HS-27A (cell line): ENCODE measurements around the gene CORO2B.

Experiments
- DNase-seq: peaks from one replicate; pipeline ENCODE4 v3.0.0-alpha.2; 2012; ENCODE audit warnings: low read depth, missing footprints

The CORO2B gene

DNA sequence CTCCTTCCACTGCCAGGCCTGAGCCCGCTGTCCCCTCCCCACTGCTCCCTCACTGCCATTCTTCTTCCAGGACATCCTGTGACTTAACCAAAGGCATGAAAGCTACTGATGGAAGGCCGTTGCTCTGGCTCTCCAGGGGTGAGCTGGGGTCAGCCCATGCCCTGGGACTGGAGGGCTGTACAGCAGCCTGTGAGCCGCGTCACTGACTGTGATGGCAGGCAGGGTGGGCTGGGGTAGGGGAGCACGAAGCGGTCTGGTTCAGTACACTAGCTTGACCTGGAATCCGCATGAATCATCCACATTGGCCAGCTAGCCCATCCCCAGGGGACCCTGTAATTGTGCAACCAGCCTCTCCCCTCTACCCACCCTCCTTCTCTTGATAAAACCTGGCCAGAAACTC, 30.8 kb downstream of the CORO2B start:
- no peak for DNase-seq

DNA sequence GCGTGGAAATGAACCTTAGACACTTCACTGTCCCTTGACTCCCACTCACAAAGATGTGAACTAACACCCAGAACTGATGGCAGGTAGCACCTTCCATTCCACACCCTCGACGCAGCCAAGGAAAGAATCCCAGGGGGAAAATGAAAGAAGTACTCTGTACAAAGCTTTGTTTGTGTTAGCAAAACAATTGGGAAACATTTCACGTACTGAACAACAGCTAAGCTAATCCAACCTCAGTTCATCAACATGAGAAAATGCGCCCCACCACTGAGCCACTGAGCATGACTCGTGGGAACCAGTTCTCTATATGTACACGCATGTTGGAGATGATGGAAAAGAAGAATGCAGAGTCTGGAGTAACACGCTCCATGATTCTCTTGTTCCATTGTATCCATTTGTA, 32.0 kb downstream of the CORO2B start:
- DNase-seq, result no peak

DNA sequence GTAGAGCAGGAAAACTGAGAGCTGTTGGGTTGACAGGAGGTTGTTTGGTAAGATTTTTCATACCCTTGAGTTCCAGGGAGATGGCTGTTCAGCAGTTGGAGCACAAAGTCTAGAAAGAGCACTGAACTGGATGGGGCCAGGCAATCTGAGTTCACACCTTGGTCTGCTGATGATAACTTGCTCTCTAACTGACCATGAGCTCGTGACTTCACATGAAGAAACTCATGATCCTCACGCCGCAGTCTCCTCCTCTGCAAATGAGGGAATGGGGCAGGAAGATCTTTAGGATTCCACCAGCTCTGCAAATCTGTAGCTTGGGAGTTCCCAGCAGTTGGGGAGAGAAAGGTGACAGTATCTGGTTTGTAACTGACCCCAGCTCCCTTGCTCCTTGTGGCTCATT, 33.7 kb downstream of the CORO2B start:
- DNase-seq, result no peak

DNA sequence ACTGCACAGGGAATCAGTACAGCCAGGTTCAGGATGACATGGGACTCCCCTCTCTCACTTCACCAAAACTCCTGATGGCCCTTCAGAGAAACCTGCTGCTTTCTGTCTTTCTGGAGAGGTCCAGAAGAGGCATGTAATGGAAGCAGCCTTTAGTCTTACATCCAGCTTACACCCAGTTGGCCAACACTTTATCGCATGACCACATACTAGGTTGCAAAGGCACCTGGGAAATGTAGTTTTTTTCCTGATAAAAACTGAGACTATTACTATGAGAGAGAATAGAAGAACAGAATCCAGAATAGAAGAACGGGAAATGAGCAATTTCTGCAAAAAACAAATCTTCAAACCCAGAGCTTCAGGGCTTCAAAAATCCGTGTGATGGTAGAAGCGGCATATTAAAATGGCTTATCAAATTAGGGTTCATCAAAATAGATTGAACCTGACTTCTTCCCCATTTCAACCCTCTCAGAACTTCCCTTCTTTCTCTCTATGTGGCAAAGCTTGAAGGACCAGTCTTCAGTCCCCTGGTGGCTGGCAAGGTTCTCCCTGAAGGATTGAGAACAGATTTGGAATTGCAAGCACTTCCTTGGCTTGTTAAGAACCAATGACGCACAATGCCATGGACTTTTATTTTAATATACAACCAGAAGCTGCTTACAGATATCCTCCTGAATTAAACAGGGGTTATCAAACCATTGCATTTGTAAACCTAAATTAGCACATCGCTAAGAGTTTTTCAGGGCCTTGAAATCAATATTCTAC, 34.4 kb downstream of the CORO2B start:
- DNase-seq, result no peak

DNA sequence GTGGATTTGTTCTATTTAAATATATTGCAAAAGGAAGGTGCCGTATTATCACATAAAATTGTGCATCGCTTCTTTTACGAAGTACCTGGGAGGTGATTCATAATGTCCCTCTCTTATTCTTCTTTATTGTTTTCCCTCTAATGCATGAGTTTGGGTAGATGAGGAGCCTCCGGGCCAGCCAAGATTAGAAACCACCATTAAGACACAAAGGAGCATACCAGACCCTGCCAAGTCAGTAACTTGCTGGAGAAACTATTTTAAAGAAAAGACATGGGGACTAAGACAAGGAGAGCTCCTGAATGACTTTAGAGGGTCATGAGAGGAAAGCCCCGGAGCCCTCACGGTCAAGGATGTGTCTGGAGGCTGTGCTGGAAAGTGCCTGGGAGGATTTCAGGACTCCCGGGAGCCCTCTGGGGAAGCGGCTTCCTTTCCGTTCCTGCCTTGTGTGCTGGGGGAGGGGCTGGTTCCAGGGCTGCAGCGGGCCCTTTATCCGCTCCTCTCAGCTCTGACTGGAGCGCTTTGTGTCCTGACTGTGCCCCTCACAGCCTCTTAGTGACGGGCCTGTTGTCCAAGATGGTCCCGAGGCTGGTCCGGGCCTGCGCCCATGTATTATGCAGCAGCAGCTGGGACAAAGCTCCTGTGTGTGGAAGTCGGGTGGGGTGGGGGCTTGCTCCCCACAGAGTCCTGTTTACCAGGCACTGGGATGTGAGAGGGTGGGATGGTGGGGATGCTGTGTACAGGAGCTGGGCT, 35.7 kb downstream of the CORO2B start:
- DNase-seq, result no peak

DNA sequence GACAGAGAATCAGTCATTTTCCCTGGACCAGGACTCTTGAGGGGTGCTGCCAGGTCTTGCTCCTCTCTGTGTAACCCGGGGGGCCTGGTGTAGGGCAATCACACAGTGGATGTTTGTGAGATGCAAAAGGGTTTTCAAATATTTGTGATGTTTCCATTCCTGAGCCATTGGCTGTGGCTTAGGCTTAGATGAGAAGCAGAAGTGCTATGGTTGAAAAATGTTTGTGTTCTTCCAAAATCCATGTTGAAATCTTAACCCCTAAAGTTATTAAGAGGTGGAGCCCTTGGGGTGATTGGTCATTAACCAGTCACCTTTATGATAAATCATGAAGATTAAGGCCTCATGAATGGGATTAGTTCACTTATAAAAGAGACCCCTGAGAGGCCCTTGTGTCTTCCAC, 36.5 kb downstream of the CORO2B start:
- DNase-seq, result no peak

DNA sequence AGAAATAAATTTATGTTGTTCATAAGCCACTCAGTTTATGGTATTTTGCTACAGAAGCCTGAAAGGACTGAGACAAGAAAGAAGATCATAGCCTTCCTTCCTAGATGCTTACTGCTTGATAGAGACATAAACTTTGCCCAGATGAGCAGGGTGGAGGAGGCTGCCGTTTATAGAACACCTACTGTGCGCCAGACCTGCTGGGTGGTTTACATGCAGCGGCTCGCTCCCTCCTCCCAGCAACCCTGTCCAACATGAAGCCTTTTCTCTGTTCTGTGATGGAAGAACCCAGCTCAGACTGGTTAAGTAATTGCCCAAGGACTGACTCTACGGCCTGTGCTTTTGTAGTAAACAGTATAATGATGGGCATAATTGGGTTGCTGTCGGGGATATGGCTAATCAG, 37.0 kb downstream of the CORO2B start:
- no peak for DNase-seq

DNA sequence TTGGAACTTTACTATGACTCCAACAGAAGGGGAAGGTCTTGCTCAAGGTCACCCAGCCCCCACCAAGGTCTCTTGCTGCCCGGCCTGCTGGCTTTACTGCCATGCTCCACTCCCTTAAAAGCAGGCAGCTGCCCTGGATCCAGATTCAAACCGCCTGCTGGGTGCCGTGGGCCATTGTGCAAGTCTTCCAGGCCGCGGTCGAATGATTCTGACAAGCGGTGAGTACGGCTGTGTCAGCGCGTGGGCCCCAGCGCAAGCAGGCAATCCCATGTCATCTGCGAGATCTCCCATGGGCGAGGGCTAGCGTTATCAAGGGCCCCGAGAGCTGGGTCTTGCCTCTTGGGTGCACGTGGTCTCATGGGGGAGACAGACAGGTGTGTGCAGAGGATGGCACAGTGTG, 37.6 kb downstream of the CORO2B start:
- DNase-seq, result no peak

DNA sequence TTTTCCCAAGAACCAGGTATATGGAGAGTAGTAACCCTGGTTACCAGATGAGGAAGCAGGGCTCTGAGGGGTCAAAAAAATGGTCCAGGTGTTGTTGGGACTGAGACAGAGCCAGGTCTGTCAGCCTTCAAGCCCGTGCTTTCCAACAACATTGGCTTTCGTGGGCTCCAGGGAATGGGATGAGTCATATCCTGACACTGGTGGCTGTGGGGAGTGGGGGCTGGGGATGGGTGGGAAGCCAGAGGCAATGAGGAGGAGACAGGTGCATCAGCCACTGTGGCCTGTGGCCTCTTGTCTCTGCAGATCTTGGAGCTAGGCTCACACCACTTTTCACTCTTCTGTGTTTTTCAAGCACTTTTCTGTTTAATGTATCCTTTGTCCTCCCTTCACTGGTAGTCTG, 38.2 kb downstream of the CORO2B start:
- no peak for DNase-seq

DNA sequence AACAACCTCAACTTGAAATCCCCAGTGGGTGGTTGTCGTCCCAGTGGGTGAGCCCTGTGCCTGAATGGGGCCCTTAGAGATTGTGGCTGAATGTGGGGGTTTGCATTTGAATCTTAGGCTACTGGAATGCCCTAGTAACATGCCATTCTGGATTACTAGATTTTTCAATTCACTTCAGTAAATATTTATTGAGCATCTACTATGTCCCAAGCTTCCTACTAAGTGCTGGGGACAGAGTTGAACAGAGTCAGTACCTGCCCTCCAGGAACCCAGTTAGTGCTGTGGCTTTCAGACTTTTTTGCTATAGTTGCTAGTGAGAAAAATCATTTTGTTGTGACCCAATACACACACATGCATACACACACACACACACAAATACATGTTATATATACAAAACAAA, 39.0 kb downstream of the CORO2B start:
- no peak for DNase-seq

DNA sequence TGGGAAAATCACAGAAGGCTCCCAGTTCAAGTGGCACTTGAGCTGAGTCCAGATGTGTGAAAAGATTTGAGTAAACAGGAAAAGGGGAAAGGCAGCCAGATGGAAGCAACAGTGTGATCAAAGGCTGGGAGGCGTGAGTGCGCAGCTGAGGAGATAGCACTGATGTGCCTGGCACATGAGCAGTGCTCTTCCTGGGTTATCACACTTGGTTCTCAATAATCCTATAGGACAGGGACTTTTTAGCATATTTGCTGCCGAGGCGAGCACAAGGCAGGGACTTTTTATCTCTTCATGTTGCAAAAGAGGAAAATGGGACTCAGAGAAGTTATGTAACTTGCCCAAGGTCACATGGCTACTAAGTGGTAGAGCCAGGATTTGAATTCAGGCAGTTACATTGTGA, 39.6 kb downstream of the CORO2B start:
- no peak for DNase-seq

DNA sequence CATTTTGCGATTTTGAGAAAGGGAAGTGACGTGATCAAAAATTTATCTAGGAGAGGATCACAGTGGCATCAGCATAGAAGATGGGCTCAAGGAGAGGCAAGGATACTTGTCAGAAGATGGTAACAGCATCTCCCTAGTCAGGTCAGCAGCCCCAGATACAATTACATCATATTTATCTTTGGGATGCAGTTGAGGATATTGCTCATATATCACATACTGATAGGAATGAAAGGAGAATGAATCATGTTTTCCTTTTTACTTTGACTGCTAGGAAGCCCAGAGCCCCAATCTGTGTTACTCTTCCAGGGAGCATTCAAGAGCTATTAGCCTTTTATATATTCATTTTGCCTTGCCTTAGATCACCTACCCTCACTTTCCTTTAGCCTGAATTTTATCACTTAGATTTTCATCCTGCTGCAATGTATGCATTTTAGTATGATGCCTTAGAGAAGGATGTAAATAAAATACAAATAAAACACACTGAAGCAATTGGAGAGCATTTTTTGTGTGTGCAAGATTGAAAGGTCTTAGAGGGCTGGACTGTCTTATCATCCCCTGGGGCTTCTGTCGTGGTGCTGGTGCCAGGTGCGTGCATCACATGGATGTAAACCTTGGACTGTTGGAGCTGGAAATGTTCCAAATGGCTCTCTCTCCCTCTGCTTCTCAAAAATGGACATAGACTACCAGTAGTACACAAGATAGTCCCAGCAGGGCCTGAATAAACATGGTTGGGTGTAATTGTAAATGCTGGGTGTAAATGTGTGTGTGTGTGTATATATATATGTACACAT, 40.3 kb downstream of the CORO2B start:
- no peak for DNase-seq

DNA sequence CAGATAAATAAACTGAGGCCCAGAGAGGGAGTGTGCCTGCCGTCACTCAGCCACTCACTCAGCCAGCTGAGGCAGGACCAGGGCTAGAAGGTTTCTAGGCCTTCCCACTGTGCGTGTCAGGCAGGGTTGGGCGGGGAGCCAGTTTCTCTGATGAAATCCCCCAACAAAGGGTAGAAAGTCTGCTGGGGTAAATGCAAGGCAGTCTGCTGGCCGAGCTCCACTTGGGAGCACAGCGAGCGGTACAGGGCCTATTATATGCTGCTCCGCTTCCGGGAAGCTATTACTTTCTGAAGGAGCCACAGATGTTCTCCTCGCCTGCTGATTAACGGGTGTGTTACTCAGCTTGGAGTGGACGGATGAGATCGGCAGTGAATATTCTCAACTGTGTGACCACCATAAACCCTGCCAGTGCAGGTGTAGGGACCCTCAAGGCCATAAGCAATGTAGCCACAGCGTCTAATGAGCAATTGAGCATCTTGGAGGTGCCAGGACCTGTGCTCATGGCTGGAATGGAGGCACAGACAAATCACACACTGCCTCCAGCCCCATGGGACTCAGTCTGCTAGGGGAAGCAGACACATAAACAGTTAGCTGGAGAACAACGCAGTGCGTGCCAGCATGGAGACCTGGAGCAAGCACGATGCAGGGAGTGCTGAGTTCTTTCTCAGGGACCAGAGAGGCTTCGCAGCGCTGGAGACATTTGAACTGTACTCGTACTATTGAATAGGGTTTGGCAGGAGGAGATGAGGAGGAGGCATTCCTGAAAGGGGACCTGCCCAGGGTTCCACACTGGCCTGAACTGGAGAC, 42.1 kb downstream of the CORO2B start:
- no peak for DNase-seq

DNA sequence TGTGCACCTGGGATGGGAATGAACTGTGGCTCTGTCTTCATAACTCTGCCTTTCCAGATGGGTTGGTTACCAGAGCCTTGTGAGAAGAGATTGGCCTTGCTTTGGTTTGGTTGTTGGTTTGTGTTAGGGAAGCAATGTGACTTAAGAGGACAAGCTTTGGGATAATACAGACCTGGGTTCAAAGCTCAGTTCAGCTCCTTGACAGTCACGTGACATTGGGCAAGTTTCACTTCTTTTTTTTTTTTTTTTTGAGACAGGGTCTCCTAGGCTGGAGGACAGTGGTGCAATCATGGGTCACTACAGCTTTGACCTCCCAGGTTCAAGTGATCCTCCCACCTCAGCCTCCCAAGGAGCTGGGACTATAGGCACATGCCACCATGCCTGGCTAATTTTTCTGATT, 42.7 kb downstream of the CORO2B start:
- no peak for DNase-seq

DNA sequence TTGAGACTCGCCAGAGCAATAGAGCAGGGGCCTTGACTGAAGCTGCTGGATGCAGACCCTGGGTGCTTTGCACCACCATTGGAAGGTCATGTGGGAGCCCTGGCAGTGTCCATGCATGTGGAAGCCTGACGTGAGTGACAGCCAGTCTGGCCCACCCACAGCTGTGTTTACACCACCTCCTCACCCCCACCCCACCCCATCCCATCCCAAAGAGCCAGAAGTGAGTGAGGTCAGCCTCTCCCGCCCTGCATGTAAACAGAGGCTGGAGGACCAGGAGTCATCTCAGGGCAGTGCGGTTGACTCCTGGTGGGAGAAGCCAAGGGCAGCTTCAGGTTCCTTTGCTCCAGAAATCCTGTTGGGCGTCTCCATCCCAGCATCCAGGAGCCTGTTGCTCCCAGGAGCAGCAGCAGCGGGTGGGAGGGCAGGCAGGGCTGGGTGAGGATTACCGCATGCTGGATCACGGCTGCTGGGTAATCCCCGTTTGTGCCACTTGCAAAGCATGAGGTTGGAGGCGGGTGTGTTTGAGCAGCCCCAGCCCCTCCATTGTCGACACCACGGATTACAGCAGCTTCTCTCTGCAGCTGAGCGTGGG, 44.6 kb downstream of the CORO2B start:
- no peak for DNase-seq

DNA sequence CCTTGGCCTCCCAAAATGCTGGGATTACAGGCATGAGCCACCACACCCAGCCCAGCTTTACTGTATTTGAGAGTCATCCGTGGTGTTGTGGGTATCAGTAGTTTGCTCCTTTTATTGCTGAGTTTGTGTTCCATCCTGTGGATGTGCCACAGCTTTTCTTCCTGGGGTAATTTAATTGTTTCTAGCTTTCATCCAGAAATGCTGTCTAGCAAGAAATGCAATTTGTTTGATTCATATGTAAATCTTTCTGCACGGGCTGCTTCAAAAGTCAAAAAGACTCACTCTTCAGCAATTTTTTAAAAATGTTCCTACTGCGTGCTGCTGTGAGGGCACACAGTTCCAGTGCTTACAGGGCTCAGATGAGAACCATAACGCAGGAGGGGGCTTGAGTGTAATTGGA, 47.1 kb downstream of the CORO2B start:
- DNase-seq, result no peak

DNA sequence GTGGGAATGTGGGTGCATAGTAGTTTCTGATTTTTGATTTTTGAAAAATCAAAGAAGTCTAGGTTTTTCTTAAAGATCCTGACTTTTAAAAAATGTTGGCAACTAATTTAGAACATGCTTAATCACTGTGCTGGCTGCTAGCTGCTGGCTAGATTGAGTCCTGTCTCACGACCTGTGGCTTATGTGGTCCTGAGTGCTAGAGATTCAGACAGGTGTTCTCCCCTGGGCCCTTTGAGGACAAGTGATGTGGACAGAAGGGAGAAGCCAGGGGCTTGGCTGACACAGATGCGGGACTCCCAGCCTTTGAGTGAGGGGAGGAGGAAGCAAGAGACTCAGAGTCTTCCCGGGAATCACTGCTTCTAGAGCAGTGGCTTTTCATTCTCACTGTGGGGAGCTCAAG, 47.5 kb downstream of the CORO2B start:
- DNase-seq, result no peak

DNA sequence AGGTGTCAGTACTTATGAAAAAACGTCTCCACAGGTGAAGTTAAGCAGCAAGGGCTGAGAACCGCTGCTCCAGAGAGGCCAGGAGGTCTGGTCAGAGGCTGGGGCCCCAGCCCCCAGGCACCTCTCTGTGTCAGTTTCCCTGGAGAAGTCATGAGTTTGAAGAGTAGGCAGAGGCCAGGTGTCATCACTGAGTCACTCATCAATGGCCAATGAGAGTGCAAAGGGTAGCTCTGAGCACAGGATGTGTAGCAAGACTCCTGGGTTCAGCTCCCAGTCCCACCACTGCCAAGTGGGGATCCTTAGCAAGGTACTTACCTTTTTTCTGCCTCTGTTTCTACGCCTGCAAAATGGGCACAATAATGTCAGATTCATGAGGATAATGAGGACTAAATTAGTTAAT, 47.9 kb downstream of the CORO2B start:
- no peak for DNase-seq

DNA sequence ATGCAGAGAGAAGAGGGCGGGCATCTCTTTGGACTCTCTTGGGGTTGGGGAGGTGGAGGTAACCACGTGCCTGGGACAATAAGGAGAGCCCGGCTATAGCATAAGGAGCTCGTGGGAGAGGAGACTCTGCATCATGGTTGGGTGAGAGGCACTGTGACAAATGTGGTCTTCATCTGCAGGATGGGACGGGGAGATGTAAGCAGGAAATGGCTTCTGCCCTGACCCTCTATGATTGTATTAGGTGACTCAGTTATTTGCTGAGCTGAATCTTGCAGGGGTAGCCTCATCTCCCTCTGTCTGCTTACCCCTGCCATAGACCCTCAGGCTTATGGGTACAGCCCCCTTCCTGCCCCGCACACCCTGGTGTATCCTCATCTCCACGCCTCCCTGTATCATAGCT, 48.7 kb downstream of the CORO2B start:
- no peak for DNase-seq

DNA sequence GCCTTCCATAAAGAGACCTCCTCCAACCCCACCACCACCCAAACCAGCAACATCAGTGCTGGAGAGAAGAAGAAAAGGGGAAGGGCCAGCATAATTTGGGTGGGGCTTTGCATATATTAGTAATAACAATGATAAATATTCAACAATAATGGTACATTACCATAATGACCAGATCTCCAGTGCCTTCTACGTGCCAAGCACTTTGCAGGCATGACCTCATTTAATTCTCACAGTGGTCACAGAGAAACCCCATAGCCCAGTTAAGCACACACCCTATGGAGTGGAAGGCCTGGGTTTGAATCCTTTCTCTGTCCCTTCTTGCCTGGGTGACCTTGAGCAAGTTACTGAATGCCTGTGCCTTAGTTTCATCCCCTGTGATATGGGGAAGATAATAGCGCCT, 49.2 kb downstream of the CORO2B start:
- DNase-seq, result no peak

DNA sequence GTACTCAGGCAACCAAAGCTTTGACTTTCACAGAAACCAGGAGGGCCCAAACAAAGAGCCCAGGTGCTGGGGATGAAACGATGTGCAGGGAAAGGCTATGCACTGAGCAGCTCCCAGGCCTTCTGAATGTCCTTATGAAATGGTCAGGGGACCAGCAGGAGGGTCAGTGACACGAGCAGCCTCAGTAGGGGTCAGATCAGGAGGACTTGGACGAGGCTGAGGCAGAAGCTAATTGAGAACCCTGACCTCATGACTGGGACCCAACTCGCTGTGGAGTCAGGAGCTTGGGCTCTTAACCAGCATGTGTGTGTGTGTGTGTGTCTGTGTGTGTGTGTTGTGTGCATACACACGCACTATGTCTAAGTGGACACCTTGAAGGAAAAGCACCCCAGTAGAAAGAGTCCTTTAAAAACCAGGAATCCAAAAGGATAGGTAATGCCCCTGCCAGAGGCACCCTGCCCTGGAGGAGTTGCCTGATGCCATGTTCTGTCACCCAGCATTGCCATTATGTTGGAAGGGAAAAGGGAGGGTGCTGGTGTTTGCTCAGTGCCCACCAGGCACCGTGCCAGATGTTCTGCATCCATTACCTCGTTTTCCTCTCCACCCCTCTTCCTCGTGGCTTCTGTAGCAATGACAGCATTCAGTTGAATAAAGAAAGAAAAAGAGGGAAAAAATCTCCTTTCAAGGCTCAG, 50.9 kb downstream of the CORO2B start:
- no peak for DNase-seq
